ENCODE measurements around the gene TIMP4.

The TIMP4 gene

DNA sequence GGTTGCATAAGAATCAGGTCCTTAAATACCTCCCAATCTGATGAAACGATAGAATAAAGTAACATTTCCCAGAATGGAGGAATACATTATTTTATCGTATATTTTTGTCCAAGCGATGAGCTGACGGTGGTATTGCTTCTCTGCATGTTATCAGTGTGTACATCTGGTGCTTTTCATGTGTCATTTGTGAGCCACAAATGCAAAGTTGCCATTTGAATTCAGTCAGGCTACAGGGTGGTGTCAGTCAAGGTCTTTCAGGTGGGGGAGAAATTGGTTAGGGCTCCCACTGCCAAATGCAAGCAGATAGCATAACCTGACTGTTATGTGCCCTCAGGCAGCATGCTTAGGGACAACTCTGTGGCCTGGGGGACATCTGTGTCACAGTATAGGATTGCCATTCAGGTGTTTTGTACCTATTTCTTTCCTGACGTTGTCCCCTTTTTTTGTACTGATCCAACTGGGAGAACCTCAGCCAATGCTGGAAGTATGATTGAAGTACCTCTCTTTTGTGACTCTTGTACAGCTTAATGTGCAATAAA is 26.5 kb upstream of the TIMP4 start:
- DNase-seq (ENCODE audit: low read depth, low spot score) = no peak

DNA sequence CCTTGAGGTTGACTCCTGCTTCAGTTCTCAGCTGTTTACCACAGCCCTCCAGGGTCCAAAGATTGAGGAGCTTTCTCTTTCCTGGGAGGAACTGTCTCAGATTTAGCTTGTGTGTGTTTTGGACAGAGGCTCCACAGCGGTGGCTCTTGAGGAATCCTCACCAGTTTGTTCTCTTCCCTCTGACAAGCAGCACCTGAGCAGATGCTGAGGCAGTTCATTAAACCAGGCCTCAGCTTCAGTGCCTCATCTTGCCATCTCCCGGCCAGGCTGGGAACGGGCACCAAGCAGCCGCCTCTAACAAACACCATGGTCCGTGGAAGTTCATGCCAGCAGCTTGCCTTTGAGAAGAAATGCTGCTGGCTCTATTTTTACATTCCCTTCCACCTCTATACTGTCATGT is 25.8 kb upstream of the TIMP4 start:
- no peak for DNase-seq (ENCODE audit: low read depth, low spot score)

DNA sequence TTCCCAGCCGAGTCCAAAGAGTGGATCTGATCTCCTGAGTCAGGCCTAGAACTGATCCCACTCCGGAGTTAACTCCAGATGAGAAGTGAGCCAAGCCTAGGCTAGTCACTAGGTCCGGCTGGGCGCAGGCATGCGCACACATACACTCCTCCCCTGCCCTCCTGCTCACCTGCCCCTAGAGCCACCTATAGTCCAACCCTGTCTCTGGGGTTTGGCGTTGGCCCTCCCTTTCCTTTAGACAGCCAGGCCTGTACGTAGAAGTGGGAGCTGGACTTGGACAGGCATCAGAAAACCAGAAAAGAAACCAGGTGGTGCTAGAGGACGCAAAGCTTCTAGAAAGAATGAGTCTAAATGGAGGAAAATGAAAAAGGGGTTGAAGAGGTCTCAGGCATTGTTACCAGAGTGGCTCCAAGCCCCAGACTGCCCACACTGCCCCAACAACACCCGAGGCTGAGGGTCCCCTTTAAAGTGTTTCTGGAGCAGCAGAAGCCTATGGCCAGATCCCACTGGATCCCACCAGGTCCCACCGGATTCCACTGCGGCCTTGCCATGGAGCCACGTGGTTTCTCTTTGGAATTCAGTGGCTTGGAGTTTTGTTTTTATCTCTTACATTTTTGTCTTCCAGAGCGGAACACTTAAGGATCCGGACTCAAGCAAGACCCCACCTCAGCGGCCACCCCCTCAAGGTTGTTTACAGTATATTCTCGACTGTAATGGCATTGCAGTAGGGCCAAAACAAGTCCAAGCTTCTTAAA is 24.2 kb upstream of the TIMP4 start:
- DNase-seq (ENCODE audit: low read depth, low spot score) = no peak

DNA sequence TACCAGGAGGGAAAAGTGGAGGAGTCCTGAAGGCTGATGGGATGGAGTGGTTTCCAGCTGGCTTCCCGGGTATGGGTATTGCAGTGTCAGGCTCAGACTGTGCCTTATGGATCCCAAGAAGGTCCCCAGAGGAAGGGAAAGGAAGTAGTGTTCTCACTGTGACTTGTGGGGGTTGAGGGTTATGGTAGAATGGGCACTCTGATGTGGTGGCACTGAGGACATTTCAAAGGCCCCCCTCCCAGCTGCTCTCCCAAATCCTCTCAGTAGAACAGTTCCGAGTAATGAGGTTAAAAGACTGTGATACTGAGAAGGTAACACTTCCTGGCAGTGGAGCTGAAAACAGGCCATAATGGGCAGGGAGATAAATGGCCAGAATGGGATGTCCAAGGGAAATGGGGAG is 23.1 kb upstream of the TIMP4 start:
- DNase-seq (ENCODE audit: low read depth, low spot score) = no peak

DNA sequence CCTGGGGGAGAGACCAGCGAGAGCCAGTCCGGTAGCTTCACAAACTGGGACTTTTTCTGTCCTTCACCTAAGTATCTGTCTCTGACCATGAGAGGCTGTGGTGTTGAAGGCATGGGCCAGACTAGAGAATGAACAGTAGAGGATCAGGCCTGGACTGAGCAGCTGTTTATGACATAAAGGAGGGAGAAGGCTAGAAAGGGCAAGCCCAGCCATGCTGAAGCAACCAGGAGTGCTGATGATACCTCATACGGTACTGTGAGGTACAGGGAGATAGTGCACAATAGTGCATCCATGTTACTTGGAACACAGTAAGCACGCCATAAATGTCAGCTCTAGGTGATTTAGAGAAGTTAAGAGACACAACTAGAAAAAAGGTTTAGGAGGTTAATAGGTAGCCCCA is 22.6 kb upstream of the TIMP4 start:
- no peak for DNase-seq (ENCODE audit: low read depth, low spot score)

DNA sequence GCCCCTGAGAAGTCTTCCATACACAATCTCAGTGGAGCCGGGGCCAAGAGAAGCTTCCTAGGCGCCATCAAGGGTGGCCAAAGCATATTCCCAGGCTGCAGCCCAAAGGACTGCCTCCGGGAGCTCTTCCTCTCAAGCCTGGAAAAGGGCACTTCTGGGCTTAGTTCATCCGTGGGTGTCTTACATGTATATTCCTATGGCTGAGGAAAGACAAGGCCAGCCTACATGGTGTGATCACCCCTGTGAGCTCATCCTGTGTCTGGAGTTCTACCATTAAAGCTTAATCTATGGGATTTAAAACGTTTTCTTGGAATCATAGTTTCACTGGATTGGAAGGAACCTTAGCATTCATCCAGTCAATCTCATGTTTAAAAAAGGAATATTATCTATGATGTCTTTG is 21.9 kb upstream of the TIMP4 start:
- DNase-seq (ENCODE audit: low read depth, low spot score) = no peak

DNA sequence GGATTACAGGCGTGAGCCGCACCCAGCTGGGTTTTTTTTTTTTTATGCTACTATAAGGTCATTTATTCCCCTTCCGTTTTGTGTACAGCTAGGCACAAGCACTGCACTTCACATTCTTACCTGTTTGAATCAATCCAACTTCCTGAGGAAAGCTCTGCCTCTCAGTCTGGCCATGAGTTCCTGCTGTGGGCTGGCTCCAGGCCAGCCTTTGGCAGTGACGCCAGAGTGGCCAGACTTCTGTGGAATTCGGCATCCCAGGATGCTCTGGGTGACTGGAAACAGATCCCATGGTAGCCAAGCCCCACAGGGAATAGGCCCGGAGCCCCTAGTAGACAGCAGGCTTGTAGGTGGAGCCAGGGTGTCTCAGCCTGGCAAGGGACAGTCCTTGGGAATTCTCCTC is 21.5 kb upstream of the TIMP4 start:
- no peak for DNase-seq (ENCODE audit: low read depth, low spot score)

DNA sequence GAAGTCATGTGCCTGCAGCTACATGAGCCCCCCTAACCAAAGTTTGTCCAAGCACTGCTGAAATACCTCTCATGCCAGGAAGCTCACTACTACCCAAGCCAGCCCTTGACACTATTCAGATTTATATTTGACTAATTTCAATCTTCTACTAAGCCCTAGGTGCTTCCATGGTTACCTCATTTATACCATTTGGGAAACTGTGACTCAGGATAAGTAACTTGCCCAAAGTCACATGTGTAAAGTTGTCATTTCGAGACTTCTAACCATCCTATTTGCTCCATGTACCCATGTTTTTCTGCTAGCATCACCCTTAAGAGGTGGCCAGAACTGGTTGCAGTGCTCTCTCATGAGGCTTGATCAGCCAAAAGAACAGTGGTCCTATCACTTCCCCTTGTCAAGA is 20.7 kb upstream of the TIMP4 start:
- DNase-seq (ENCODE audit: low read depth, low spot score) = no peak

DNA sequence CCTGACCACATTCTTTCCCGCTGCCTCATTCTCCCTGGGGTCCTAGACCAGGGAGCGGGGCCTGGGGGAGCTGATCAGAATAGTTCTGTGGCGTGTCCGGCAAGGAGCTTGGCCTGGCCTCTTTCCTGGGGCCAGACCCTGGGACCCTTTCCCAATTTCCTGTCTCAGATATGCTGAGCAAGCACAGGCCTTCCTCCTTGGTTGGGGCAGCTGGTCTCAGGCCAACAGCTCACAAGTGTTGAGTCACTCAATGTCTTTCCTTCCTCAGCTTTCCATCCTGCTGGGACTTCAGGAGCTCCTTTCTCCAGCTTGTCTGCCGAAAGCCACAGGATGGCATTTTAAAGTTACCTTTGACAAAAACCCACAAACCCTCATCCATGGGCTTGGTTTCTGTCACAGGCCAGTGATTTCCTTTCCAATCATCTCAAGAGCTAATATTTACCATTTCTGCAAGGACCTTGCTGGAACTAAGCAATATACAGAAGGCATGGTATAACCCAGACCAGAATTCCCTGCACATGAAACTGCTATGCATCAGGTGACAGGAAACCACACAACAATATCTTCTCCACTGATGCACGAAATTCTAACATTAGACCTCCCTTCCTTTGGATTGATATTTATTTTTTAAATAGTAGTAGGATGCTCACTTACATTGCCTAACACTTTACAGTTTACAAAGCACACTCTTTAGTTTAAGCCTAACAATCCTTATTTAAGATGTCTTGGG is 19.5 kb upstream of the TIMP4 start:
- DNase-seq (ENCODE audit: low read depth, low spot score) = peak; percentile 32

DNA sequence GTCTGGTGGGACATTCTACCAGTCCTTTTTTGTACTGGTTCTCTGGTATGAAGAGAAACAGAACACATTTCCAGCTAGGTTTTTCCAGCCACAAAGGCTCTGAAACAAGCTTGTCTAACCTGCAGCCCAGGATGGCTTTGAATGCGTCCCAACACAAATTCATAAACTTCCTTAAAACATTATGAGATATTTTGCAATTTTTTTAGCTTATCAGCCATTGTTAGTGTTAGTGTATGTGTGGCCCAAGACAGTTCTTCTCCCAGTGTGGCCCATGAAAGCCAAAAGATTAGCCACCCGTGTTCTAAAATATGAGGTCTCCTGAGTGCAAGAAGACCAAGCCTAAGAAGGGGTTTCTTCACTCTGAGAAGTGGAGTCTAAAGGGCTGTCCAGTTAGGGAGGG is 18.4 kb upstream of the TIMP4 start:
- no peak for DNase-seq (ENCODE audit: low read depth, low spot score)

DNA sequence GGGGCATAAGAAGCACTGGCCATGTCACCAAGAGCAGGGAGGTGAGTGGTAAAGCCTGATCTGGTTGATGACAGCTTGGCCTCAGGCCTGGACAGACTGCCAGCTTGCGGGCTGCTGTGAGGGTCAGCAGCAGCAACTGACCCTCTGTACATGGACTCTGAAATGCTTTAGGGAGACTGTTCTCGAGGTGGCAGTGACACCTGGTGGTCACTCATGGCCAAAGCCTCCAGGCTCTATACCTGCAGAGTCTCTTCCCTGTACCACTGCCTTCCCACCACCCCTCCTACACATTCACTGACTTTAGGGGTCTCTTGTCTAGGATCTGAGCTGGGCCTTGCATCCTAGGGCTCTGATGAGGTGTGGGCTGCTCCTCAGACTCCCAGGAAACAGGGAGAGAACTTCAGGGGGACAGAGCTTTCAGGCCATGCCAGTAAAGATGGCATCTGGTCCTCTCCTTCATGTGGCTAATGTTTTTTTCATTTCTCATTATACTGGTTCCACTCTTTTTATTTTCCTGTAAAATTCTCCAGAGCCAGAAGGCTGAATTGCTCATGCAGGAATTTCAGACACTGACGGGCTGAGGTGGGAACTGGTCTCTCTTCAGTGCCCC is 17.2 kb upstream of the TIMP4 start:
- peak; percentile 81 for DNase-seq (ENCODE audit: low read depth, low spot score)

DNA sequence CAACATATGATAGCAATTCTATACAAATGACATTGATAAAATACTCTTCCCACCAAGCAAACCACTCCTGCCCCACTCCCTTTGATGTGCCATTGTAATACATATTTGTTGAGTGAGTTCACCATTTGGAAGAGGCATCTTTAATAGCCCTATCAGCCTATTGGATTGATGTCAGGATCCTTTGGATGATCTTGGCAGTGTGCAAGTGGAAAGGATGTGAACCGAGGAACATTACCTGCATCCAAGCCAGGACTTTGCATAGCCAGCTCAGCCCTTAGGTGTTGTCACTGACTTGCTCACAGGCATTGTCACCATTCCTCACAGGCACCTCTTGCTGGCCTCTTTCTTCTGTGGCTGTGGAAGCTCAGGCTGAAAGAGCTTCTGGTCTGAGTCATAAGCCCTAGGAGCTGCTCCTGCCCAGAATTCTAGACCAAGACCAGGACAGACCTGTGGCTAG is 16.5 kb upstream of the TIMP4 start:
- DNase-seq (ENCODE audit: low read depth, low spot score) = no peak

DNA sequence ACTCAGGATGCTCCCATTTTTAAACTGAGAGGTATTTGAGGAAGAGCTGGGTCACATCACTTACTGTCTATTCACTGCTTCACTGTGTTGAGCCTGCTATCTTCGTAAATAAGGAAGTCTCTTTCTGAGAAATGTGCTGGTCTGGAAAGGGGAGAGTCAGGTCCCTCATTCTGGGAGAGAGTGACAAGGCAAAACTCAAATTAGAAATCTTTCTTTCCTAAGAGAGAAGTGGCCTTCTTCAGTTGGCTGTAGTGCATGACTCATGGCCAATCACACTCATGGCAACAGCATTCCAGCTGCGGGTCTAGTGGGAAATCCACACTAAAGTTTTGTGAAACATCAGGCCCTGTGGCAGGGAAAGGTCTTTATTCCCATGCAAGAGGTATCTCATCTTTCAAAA is 11.5 kb upstream of the TIMP4 start:
- DNase-seq (ENCODE audit: low read depth, low spot score) = no peak

DNA sequence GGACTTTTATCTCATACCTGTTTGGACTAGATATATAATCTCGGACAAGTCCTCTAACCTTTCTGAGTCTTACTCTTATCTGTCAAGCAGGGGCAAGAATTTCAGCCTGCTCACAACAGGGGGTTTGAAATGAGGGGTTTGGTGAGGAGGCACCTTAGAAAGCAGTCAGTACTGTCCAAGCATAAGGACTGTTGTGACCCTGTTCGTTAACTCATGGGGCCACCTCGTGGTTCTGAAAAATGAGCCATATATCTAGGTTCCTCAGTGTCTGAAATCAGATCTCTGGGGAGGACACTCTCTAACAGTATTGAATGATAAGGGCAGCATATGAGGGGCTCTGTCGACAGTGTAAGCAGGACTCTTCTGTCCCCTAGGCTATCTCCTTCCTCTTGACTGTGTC is 7.2 kb upstream of the TIMP4 start:
- DNase-seq (ENCODE audit: low read depth, low spot score) = no peak

DNA sequence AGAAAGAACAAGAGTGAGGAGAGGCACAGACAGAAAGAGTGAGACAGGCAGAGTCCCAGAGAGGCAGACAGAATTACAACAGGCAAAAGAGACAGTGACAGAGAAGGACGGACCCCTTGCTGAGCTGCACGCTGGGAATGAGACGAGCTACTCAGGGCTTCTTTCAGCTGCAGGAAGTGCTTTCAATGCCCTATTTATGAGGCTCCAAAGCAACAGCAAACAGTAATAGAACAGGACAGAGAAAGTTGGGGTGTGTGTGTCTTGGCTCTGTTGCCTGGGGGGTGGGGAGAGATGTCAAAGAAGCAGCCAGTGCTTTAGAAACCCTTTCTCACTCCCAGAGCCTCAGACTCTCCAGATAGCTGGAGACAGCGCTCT is 502 bp upstream of the TIMP4 start:
- peak; percentile 84 for DNase-seq (ENCODE audit: low read depth, low spot score)

DNA sequence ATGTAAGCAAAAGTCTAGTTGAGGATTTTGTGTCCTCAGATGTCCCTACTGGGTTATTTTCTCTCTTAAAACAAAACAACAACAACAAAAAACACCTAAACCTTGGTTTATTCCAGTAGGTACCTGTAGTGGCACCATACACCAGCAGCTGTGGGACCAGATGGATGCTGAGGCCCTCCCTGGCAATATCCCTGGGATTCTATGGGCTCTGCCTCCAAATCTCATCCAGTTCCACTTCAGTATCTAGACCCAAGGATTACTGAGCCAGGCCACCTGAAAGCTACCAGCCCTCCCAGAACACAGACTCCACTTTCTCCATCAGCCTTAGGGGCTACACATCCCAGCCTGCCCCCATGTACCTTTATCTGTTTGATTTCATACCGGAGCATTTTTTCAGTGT is 1.7 kb downstream of the TIMP4 start:
- DNase-seq (ENCODE audit: low read depth, low spot score) = no peak

DNA sequence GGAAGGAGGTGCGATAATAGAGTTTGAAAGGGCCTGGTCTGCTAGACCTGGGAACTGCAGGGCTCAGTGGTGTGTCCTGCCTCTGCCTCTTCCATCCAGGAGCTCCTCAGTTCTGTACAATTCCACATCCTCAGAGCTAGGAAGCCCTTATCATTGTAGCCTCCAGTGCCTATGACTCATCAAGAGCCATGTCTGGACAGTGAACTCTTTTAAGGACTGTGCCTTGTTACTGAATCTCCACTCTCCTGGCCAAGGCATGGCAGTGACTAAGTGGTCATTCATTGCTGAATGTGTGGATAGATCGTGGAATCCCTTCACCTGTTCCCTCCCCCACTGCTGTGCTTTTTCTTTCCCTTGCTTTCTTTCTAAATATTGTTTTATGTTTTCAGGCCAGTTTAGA is 2.9 kb downstream of the TIMP4 start:
- DNase-seq (ENCODE audit: low read depth, low spot score) = peak; percentile 24

DNA sequence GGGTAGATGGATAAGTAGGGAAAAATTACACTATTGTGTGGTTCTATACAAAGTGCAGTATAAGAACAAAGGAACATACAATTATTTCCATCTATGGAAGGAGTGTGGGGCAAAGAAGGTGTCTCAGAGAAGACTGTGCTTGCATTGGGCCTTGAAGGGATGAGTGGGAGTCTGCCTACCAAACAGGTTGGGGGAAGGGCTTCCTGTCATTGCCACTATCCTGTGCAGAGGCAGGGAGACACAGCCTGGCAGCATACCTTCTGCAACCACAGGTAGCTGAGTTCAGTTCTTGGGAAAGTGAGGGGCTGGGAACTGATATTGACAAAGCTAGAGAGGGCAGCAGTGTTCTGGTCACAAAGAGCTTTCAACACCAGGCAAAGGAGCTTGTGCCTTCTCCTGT is 3.4 kb downstream of the TIMP4 start:
- no peak for DNase-seq (ENCODE audit: low read depth, low spot score)

DNA sequence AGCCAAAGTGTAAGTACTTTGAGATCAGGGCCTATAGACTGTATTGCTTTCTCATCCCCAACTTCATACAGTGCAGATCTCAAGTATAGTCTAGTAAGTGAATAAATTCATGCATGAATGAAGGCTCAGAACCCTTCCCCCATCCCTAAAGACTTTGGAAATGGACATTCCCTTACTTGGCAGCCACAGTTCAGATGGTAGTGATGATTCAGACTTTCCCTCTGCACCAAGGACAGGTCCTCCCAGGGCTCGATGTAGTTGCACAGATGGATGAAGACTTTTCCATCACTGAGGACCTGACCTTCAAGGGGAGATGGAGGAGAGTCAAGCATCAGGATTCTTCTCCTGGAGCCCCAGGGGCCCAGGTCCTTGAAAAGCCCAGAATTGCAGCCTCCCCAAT is 4.6 kb downstream of the TIMP4 start:
- no peak for DNase-seq (ENCODE audit: low read depth, low spot score)

DNA sequence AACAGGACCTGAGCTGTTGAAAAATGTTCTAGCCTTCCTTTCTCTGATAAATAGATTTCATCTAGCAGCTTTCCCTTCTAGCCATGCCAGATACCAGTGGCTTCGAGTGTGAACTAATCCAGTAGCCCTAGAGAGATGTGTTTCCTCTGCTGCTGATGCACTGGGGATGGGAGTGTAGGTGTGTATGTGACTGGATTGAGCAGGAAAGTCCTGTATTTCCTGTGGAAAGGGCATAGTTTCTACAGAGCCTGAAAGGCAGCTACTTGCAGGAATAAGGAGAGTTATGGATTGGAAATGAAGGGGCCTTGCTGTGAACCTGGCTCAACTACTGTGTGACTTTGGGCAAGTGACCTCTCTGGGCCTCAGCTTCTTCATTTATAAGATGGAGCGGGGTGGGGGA is 8.6 kb downstream of the TIMP4 start:
- no peak for DNase-seq (ENCODE audit: low read depth, low spot score)

DNA sequence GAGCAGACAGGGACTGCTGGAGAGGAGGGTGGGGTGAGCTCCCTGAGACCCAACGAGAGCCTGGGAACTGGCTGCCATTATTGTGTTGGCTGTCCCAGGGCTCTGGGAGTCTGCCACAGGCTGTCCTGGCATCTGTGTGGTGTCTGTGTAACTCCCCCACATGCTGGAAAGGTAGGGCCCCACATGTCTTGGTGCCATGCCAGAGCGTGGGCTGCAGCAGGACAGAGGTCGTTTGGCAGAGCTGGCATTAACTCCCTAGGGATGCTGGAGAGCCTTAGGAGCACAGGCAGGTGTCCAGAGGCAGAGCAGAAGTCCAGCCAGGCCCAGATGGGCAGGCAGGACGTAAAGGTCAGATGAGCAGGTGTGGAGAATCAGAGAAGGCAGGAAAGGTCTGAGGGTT is 9.7 kb downstream of the TIMP4 start:
- DNase-seq (ENCODE audit: low read depth, low spot score) = no peak

DNA sequence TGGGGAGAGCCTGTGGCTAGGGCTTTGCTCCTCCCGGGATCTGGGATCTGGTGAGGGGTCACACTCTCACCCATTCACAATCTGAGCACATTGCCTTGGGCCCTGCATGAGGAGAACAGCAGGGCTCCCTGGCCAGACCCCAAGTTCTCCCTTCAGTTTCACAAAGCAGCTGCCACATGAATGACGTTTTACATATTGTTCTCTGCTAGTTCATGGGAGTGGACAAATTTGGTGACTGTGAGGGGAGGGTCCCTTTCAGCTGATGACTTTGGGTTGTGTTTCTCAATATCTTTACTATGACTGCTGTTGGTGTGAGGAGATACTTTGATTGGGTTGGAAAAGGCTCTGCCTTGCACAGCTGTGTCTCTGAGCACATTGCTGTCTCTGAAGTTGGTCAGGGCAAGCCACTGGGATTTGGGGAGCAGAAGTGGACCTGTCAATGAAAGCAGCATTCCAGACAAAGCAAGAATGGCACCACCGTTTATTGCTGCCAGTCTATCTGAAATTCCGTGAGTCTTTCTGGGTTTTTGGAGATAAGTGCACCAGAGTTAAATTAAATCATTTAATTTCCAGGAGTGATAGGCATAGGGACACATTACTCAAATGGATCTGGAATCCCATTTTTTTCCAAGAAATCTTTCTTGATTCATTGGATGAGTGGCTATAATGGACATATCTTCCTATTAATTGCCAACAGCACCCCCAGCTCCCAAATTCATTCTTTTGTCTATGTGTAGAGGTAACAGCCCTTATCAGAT is 10.3 kb downstream of the TIMP4 start:
- no peak for DNase-seq (ENCODE audit: low read depth, low spot score)
